Panc1 (cell line): ENCODE data around the gene CHD1L. TPM values are rescaled to one million over a fixed set of nuclear protein-coding genes. Genes with fewer than 3 reads are reported as not detected.

Source experiments
- ATAC-seq: fragments of 200-7000 bp; cut with Tn5 transposase; 2 replicates; pipeline ENCODE4 v1.9.1; 2020; ENCODE audit warnings: mild to moderate bottlenecking, moderate library complexity
- BruUV-seq: library from RNA; stranded (reverse); fragments of 400-500 nt; replicated peaks from 2 replicates; lab custom pipeline; 2021; lab: Mats Ljungman, UMichigan
- CTCF ChIA-PET: fragments of 300-600 bp; sonication (Branson Sonifier 250); formaldehyde crosslinking; loops from one replicate; lab custom pipeline; 2022; ENCODE audit warnings: antibody characterized with exemption; lab: Charles Lee
- POLR2A ChIA-PET: fragments of 300-600 bp; sonication (Branson Sonifier 250); formaldehyde crosslinking; loops from one replicate; lab custom pipeline; 2022; ENCODE audit warnings: antibody characterized with exemption; lab: Charles Lee
- DNase-seq: peaks from one replicate; pipeline ENCODE4 v3.0.0-alpha.2; 2010; ENCODE audit warnings: low read depth, low spot score
- H3K27ac ChIP-seq: 2 replicates; pipeline ENCODE4 v1.5.1; 2011; ENCODE audit warnings: mild to moderate bottlenecking, low read length, inconsistent platforms
- H3K27me3 ChIP-seq: fragments of 200-500 bp; sonication (Bioruptor generic); 2 replicates; pipeline ENCODE4 v1.6.0; 2014; ENCODE audit warnings: low read length, inconsistent platforms; ENCODE audit not compliant: control insufficient read depth, insufficient read depth
- H3K36me3 ChIP-seq: fragments of 200-500 bp; sonication (Bioruptor generic); 2 replicates; pipeline ENCODE4 v1.5.1; 2014; ENCODE audit warnings: inconsistent platforms, mild to moderate bottlenecking, low read length, moderate library complexity; ENCODE audit not compliant: control insufficient read depth, insufficient read depth
- H3K4me1 ChIP-seq: 2 replicates; pipeline ENCODE4 v1.5.1; 2011; ENCODE audit warnings: inconsistent platforms, mild to moderate bottlenecking, low read length, moderate library complexity; ENCODE audit not compliant: control insufficient read depth, insufficient read depth
- H3K4me3 ChIP-seq, 2 experiments: 2 replicates each; pipeline ENCODE4 v1.5.1; 2011 to 2012; ENCODE audit warnings: low read depth in 2 of 2, low read length in 2 of 2, mild to moderate bottlenecking in 2 of 2, inconsistent platforms in 1 of 2, moderate library complexity in 1 of 2
- H3K9me3 ChIP-seq: fragments of 200-500 bp; sonication (Bioruptor generic); 2 replicates; pipeline ENCODE4 v1.5.1; 2014; ENCODE audit warnings: low read depth, mild to moderate bottlenecking, inconsistent platforms, low read length, moderate library complexity; ENCODE audit not compliant: control insufficient read depth, insufficient read depth
- CTCF ChIP-seq: fragments of 450-650 bp; IDR thresholded peaks from 2 replicates; pipeline ENCODE4 v1.5.1; 2017; ENCODE audit warnings: mild to moderate bottlenecking
- POLR2AphosphoS5 ChIP-seq: IDR thresholded peaks from 2 replicates; pipeline ENCODE4 v1.6.1; 2012; ENCODE audit warnings: mild to moderate bottlenecking, low read depth, low read length, moderate library complexity
- REST ChIP-seq, 2 experiments: IDR thresholded peaks; 2 replicates each; pipeline ENCODE4 v1.6.1; 2011 to 2012; ENCODE audit warnings: low read depth in 2 of 2, control low read depth in 1 of 2, low read length in 1 of 2, mild to moderate bottlenecking in 1 of 2, moderate library complexity in 1 of 2; ENCODE audit not compliant: insufficient read depth in 1 of 2
- SIN3A ChIP-seq: IDR thresholded peaks from 2 replicates; pipeline ENCODE4 v1.6.1; 2012; ENCODE audit warnings: low read depth, mild to moderate bottlenecking, low read length, moderate library complexity, borderline replicate concordance; ENCODE audit not compliant: insufficient read depth
- TCF7L2 ChIP-seq: IDR thresholded peaks from 2 replicates; pipeline ENCODE4 v1.6.1; 2011; ENCODE audit warnings: mild to moderate bottlenecking, low read depth, low read length, inconsistent platforms
- in situ Hi-C: cut with HindIII; loops from 2 replicates; pipeline ENCODE4 v1.10.0; 2016; ENCODE audit warnings: low sequenced_read_pairs, low pct_unique_long_range_greater_than_20kb
- intact Hi-C: fragments of 100-400 bp; cut with micrococcal nuclease; formaldehyde crosslinking; loops from one replicate; pipeline ENCODE4 v1.10.0; 2022; ENCODE audit not compliant: unreplicated experiment
- total RNA-seq: library from RNA; stranded (reverse); gene quantifications from one replicate; pipeline ENCODE4 v1.2.1, GENCODE V29; 2021; ENCODE audit not compliant: unreplicated experiment

Gene CHD1L
- total RNA-seq, 1 experiment from 2014 or later = 48.3 TPM

- Histone ChIP-seq H3K36me3 (no peaks in the 10 kb centered on the region), H3K9me3 (no peaks in the 10 kb centered on the region), H3K4me3 (no peak overlapping the region), H3K4me1 (no peaks in the 10 kb centered on the region), H3K27ac (no peak overlapping the region), H3K27me3 (peaks cover 11% of the 10 kb centered on the region)
- ATAC-seq = no peak
- no peak for TF ChIP-seq POLR2AphosphoS5
- no peak for TF ChIP-seq SIN3A
- no peak for TF ChIP-seq CTCF
- no peak for TF ChIP-seq REST (IDR thresholded peaks at IDR 0.05; ENCODE audit: insufficient read depth in 1 of 2, low read depth in 2 of 2, low read length in 1 of 2)
- no peak for TF ChIP-seq TCF7L2
- no peak for DNase-seq
- in situ Hi-C loops = no loop called here
- ChIA-PET CTCF (no interaction called here), POLR2A (interaction anchor here (0.7 kb wide), 1 partner anchor 24 kb away, joined by 3 read pairs; no protein-coding TSS in a partner anchor)
- intact Hi-C loops = no loop called here
- BruUV-seq = no TSS peak
Observed at GRCh38 chr1:147337040-147337630, 94.7 kb downstream of the CHD1L start.

- intact Hi-C loops = no loop called here
- ChIA-PET POLR2A (no interaction called here), CTCF (interaction anchor here (0.7 kb wide), 1 partner anchor 302 kb away, joined by 3 read pairs; no protein-coding TSS in a partner anchor)
- Histone ChIP-seq H3K36me3 (no peaks in the 10 kb centered on the region), H3K4me3 (no peak overlapping the region), H3K27ac (no peak overlapping the region), H3K27me3 (peaks cover 15% of the 10 kb centered on the region), H3K9me3 (no peaks in the 10 kb centered on the region), H3K4me1 (no peaks in the 10 kb centered on the region)
- no TSS peak for BruUV-seq
- ATAC-seq = no peak
- DNase-seq = no peak
- in situ Hi-C loops = no loop called here
- no peak for TF ChIP-seq TCF7L2
- no peak for TF ChIP-seq SIN3A
- TF ChIP-seq REST (IDR thresholded peaks at IDR 0.05; ENCODE audit: insufficient read depth in 1 of 2, low read depth in 2 of 2, low read length in 1 of 2) = no peak
- TF ChIP-seq CTCF = no peak
- TF ChIP-seq POLR2AphosphoS5 = no peak
Observed at GRCh38 chr1:147338571-147338970, 96.1 kb downstream of the CHD1L start.
